NCI-H2171 (cell line): ENCODE data around the gene TACC3.

Experiments
- DNase-seq: peaks from one replicate; lab custom pipeline; 2025; lab: John Stamatoyannopoulos, UW

Gene TACC3

DNA sequence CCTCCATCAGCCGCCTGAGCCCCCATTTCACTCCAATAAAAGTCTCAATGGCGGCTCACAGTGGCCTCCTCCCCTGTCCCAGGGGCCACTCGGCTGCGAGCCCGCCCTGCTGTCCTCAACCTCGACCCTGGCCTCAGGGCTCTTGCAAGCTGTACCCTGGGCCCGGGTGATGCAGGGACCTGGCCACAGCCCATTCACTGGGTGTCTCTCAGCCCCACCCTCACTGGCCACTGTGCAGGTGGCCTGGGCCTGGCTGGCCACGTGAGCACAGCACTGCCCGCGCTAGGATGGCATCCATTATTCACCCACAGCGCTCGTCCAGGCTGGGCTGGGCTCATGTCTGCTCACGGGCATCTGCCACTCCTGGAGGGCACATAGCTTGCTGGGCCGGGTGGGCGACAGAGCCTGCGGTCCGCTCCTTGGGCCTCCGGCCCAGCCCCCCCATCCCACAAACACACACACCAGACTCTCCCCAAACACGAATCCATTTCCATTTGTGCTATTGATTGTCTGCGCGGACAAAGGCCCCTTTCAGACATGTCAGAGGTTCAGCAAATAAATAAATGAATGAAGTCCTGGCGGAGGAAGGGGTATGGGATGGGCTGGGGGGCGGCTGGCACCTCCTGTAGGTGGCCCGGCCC lies 55.3 kb downstream of the TACC3 start:
- no peak for DNase-seq

GRCh38 chr4:1777822-1778641 lies 56.7 kb downstream of the TACC3 start:
- DNase-seq: no peak

- DNase-seq: peak; percentile 31
Observed at GRCh38 chr4:1778642-1779392, 57.5 kb downstream of the TACC3 start.

DNA sequence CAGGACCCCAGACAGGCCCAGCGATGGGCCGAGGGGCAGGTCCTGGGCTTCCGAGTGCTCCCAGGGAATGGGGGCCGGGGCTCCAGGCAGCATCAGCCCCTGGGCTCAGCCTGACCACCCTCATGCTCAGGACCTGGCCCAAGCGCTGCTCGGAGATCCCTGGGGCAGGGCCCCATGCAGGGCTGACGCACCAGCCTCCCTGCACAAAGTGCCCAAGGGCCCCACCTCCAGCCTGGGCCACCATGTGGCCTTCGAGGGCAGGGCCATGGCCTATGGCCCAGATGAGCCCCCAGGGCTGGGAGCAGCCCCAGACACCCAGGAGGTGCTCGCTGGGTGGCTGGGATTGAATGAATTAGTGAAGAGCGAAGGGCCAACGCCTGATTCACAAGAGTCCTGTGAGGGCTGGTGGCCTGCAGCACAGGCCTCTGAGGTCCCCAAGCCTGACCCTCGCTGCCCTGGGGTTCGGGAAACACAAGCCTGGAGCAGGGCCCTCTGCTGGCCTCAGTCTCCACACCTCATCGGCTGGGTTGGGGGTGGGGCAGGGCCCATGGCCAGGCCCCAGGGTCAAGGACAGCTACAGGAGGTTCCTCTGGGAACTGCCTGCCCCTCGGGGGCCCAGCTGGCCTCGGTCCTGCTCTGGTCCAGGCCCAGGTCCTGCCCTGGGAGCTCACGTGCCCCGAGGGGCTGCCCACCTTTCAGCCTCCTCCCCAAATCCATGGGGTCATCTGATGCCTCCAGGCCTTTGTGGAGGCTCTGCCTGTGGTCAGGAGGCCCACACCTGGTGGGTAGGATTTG lies 58.5 kb downstream of the TACC3 start:
- no peak for DNase-seq

DNA sequence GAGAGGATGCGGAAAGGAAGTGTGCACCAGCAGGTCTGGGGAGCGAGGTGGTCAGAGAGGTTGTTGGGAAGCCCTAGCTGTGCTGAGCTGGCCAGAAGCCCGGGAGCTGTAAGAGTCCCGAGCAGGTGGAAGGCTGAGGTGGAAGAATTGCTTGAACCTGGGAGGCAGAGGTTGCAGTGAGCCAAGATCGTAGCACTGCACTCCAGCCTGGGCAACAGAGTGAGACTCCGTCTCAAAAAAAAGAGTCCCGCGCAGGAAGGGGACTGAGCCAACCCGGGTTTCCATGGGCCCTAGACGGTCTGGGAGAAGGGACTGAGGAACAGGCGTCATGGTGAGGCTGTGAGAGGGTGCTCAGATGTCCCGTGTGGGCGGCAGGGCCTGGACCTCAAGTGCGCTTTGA lies 59.1 kb downstream of the TACC3 start:
- DNase-seq: no peak

GRCh38 chr4:1783015-1783414 lies 61.7 kb downstream of the TACC3 start:
- peak; percentile 40 for DNase-seq

- no peak for DNase-seq
Observed at GRCh38 chr4:1783970-1784369, 62.6 kb downstream of the TACC3 start.

- DNase-seq: no peak
Observed at GRCh38 chr4:1784395-1784788, 63.1 kb downstream of the TACC3 start.

GRCh38 chr4:1784789-1785591 lies 63.7 kb downstream of the TACC3 start:
- DNase-seq: no peak

DNA sequence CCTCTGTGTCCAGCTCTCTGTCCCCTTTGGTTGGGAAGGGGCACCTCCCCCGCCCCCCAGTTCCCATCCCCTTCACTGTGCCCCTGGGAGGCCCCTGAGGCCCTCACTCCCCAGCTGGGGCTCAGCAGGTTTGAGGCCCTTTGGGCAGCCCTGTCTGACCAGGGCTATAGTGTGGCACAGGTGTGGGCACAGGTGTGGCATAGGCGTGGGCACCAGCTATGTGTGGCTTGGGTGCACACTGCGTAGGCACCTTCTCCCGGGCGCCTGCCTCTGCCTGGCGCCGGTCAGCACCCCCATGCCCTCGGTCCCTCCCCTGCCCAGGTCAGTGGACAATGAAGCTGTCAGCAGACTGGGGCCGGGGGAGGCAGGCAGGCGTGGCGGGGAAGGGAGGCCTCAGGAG lies 64.3 kb downstream of the TACC3 start:
- DNase-seq: no peak

- DNase-seq: no peak
Observed at GRCh38 chr4:1786544-1787362, 65.4 kb downstream of the TACC3 start.

DNA sequence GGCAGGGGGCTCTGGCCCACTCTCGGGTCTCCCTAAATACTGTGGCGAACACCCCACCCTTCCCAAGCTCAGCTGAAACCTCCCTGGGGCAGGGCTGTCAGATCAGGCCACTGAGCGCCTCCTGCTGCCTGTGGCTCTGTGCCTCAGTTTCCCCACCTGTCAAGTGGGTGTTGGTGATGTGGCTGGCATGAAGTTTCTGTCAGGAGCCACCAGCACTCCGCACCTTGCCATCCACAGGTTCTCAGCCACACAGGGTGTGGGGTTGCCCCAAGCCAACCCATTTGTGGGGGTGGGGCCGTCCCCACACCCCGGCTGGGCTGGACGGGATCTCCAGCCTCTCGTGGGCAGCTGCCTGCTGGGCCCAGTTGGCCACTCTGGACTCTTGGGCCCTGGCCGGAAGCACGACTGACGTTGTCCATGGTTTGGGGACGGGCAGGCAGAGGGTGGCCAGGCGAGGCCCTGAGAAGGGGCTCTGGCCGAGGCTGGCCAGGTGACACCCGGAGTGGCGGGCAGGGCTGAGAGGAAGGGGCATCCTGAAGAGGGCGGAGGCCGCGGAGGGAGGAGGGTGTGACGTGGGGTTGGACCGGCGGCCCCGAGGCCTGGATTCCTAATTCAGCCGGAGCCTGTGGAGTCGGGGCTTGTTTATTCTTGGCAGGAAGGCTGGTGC lies 66.2 kb downstream of the TACC3 start:
- no peak for DNase-seq

GRCh38 chr4:1788254-1788973 lies 67.1 kb downstream of the TACC3 start:
- DNase-seq: no peak

GRCh38 chr4:1789552-1789951 lies 68.2 kb downstream of the TACC3 start:
- no peak for DNase-seq

GRCh38 chr4:1790005-1790404 lies 68.7 kb downstream of the TACC3 start:
- DNase-seq: no peak

DNA sequence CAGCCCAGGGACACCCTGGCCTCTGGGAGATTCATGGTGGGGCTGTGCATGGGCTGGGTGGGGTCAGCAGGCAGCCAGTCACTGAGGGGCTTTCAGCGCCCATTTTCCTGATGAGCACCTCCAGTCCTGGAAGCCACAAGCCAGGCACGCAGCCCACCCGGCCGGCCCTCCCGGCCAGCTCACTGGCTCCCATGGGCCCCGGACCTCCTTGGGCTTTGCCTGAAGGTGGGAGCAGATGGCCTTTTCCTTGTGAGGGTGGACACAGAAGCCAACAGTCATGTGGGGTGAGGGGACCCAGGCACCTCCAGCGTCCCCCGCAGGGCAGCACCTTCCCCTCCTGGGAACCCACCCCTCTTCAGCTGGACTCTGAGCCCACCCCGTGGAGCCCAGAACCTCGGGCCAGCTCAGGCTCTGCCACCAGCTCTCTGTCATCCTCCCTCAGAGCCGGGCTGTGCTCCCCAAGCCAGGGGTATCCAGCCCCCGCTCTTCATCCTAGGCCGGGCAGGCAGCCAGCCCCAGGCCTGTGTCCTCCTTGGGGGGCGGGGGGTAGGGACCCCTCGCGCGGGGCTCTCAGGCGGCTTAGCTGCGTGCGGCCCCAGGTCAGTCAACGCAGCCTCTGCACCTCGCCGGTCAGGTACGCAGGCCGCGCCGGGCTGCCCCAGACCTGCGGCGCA lies 71.0 kb downstream of the TACC3 start:
- DNase-seq: no peak

- peak; percentile 42 for DNase-seq
Observed at GRCh38 chr4:1792832-1793495, 71.6 kb downstream of the TACC3 start, which contains the start of gene FGFR3. TSS of gene FGFR3 (plus strand) at chr4:1793293. CDS start at chr4:1793935, 642 bp downstream.

DNA sequence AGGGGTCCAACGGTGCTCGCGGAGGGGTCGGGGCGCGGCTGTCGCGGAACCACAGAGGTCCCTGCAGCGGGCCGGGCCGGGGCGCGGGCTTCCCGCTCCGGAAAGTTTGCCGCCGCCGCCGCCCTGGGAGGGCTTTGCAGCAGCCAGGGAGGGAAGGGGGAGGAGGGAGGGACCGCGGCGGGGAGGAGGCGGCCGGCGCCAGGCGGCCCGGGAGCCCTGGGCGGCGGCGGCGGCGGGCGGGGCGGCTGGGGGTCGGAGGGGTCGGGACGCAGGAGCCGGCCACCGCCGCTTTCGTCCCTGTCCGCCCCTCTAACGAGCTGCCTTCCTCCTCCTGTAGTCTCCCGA lies 72.1 kb downstream of the TACC3 start:
- no peak for DNase-seq
